Measurements from ENCODE around the gene WWP2. TPM values are rescaled to one million over a fixed set of nuclear protein-coding genes. Genes with fewer than 3 reads are reported as not detected.

The WWP2 gene
- polyA plus RNA-seq, 1 donor (not counting 4 experiments of a cell fraction or from before 2014, with no cell fraction given) = 6.9 TPM

- no peaks in the 10 kb centered on the region for H3K27me3 ChIP-seq (ENCODE audit: control insufficient read depth, extremely low read depth, insufficient read depth, low read length)
- H3K4me3 ChIP-seq (ENCODE audit: control insufficient read depth in 2 of 3, extremely low read depth in 1 of 3, insufficient read depth in 2 of 3, low read depth in 1 of 3, low read length in 3 of 3) = no peak overlapping the region
- DNase-seq (ENCODE audit: low read depth, low spot score) = no peak
- no peak overlapping the region for H3K4me2 ChIP-seq (ENCODE audit: control insufficient read depth, extremely low read depth, insufficient read depth, low read depth, low read length)
- no peaks in the 10 kb centered on the region for H3K79me2 ChIP-seq (ENCODE audit: control insufficient read depth, insufficient read depth, low read length)
- no peak overlapping the region for H2AFZ ChIP-seq (ENCODE audit: control insufficient read depth, low read length)
- H3K9me3 ChIP-seq (ENCODE audit: control insufficient read depth, low read depth, low read length) = no peaks in the 10 kb centered on the region
- H3K27ac ChIP-seq (ENCODE audit: control insufficient read depth, insufficient read depth, low read length) = no peak overlapping the region
- TF ChIP-seq CTCF (optimal IDR thresholded peaks at IDR 0.05 in 1 of 3, IDR thresholded peaks at IDR 0.05 in 1 of 3, conservative IDR thresholded peaks at IDR 0.05 in 1 of 3; ENCODE audit: extremely low read depth in 1 of 3, insufficient read depth in 2 of 3, low read length in 3 of 3) (no peak), EZH2 (IDR thresholded peaks at IDR 0.05; ENCODE audit: low read length) (no peak)
- H3K4me1 ChIP-seq (ENCODE audit: control insufficient read depth, extremely low read depth, insufficient read depth, low read length) = no peaks in the 10 kb centered on the region
- H3K9ac ChIP-seq (ENCODE audit: control insufficient read depth, extremely low read depth, insufficient read depth, low read length) = no peak overlapping the region
- FAIRE-seq = no peak
- H3K36me3 ChIP-seq (ENCODE audit: control insufficient read depth in 2 of 2, extremely low read depth in 1 of 2, insufficient read depth in 2 of 2, low read length in 2 of 2) = peaks cover 4 to 25% of the 10 kb centered on the region in 2 experiments
- no peaks in the 10 kb centered on the region for H3K9me1 ChIP-seq (ENCODE audit: control insufficient read depth, extremely low read depth, insufficient read depth, low read length)
- H4K20me1 ChIP-seq (ENCODE audit: control insufficient read depth, extremely low read depth, insufficient read depth, low read length) = no peaks in the 10 kb centered on the region
- dilution Hi-C loops (cut with MboI; ENCODE audit: extremely low pct_ligation_motif_present, low sequenced_read_pairs) = no loop called here
Observed at GRCh38 chr16:69938981-69939820, 177.1 kb downstream of the WWP2 start.

- no peak overlapping the region for H3K4me2 ChIP-seq (ENCODE audit: control insufficient read depth, extremely low read depth, insufficient read depth, low read depth, low read length)
- H3K9me1 ChIP-seq (ENCODE audit: control insufficient read depth, extremely low read depth, insufficient read depth, low read length) = no peaks in the 10 kb centered on the region
- FAIRE-seq (no peak), DNase-seq (ENCODE audit: low read depth, low spot score) (no peak)
- no peaks in the 10 kb centered on the region for H4K20me1 ChIP-seq (ENCODE audit: control insufficient read depth, extremely low read depth, insufficient read depth, low read length)
- H3K36me3 ChIP-seq (ENCODE audit: control insufficient read depth in 2 of 2, extremely low read depth in 1 of 2, insufficient read depth in 2 of 2, low read length in 2 of 2) = peaks cover 4 to 23% of the 10 kb centered on the region in 2 experiments
- H3K4me1 ChIP-seq (ENCODE audit: control insufficient read depth, extremely low read depth, insufficient read depth, low read length) = no peaks in the 10 kb centered on the region
- dilution Hi-C loops (cut with MboI; ENCODE audit: extremely low pct_ligation_motif_present, low sequenced_read_pairs) = no loop called here
- H3K27ac ChIP-seq (ENCODE audit: control insufficient read depth, insufficient read depth, low read length) = no peak overlapping the region
- H3K27me3 ChIP-seq (ENCODE audit: control insufficient read depth, extremely low read depth, insufficient read depth, low read length) = no peaks in the 10 kb centered on the region
- no peak overlapping the region for H2AFZ ChIP-seq (ENCODE audit: control insufficient read depth, low read length)
- H3K9me3 ChIP-seq (ENCODE audit: control insufficient read depth, low read depth, low read length) = no peaks in the 10 kb centered on the region
- H3K4me3 ChIP-seq (ENCODE audit: control insufficient read depth in 2 of 3, extremely low read depth in 1 of 3, insufficient read depth in 2 of 3, low read depth in 1 of 3, low read length in 3 of 3) = no peak overlapping the region
- H3K9ac ChIP-seq (ENCODE audit: control insufficient read depth, extremely low read depth, insufficient read depth, low read length) = no peak overlapping the region
- no peaks in the 10 kb centered on the region for H3K79me2 ChIP-seq (ENCODE audit: control insufficient read depth, insufficient read depth, low read length)
- TF ChIP-seq EZH2 (IDR thresholded peaks at IDR 0.05; ENCODE audit: low read length) (no peak), CTCF (optimal IDR thresholded peaks at IDR 0.05 in 1 of 3, IDR thresholded peaks at IDR 0.05 in 1 of 3, conservative IDR thresholded peaks at IDR 0.05 in 1 of 3; ENCODE audit: extremely low read depth in 1 of 3, insufficient read depth in 2 of 3, low read length in 3 of 3) (no peak)
Observed at GRCh38 chr16:69939821-69940585, 177.9 kb downstream of the WWP2 start.

Data from keratinocyte (primary cell).